Measurements from ENCODE around the gene MCF2L2.

GRCh38 chr3:183272791-183273190 lies 155.6 kb downstream of the MCF2L2 start:
- TF ChIP-seq CTCF (IDR thresholded peaks at IDR 0.05), result no peak
- TF ChIP-seq EP300 (IDR thresholded peaks at IDR 0.05), result no peak
- TF ChIP-seq POLR2A (IDR thresholded peaks at IDR 0.05), result no peak
